ENCODE data around the gene TMEM229A.

- TF ChIP-seq SP2 (IDR thresholded peaks at IDR 0.05; ENCODE audit: low read length) (no peak), CTCF (IDR thresholded peaks at IDR 0.05; ENCODE audit: control extremely low read depth in 1 of 3, insufficient read depth in 1 of 3, low read depth in 1 of 3, low read length in 3 of 3) (no peak), BACH1 (IDR thresholded peaks at IDR 0.05; ENCODE audit: low read length) (no peak), YY1 (IDR thresholded peaks at IDR 0.05; ENCODE audit: low read depth, low read length) (no peak), PHF8 (conservative IDR thresholded peaks at IDR 0.05; ENCODE audit: low read depth, low read length) (no peak), MAFK (IDR thresholded peaks at IDR 0.05; ENCODE audit: low read depth, low read length) (no peak), CHD7 (IDR thresholded peaks at IDR 0.05; ENCODE audit: insufficient replicate concordance, low read length) (no peak), ZNF274 (IDR thresholded peaks at IDR 0.05; ENCODE audit: borderline replicate concordance, extremely low read depth, low read length) (no peak)
These were observed 44.0 kb upstream of the TMEM229A start for GRCh38 chr7:124076841-124077240.
